ENCODE results near the gene GGT6. TPM values are rescaled to one million over a fixed set of nuclear protein-coding genes. Genes with fewer than 3 reads are reported as not detected.

Gene GGT6
- total RNA-seq, 1 donor from 2014 or later, result 6.6 TPM

- FAIRE-seq, result no peak
- Histone ChIP-seq H3K4me3 (ENCODE audit: low read depth, low read length) (no peak overlapping the region), H3K27me3 (ENCODE audit: control insufficient read depth, insufficient read depth, low read length) (peaks cover 3% of the 10 kb centered on the region), H3K36me3 (ENCODE audit: control insufficient read depth, insufficient read depth, low read length) (no peaks in the 10 kb centered on the region)
- no peak for DNase-seq (ENCODE audit: low read depth)
- TF ChIP-seq, protein P1, sequence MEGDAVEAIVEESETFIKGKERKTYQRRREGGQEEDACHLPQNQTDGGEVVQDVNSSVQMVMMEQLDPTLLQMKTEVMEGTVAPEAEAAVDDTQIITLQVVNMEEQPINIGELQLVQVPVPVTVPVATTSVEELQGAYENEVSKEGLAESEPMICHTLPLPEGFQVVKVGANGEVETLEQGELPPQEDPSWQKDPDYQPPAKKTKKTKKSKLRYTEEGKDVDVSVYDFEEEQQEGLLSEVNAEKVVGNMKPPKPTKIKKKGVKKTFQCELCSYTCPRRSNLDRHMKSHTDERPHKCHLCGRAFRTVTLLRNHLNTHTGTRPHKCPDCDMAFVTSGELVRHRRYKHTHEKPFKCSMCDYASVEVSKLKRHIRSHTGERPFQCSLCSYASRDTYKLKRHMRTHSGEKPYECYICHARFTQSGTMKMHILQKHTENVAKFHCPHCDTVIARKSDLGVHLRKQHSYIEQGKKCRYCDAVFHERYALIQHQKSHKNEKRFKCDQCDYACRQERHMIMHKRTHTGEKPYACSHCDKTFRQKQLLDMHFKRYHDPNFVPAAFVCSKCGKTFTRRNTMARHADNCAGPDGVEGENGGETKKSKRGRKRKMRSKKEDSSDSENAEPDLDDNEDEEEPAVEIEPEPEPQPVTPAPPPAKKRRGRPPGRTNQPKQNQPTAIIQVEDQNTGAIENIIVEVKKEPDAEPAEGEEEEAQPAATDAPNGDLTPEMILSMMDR (IDR thresholded peaks at IDR 0.05; ENCODE audit: insufficient read depth, low read length, severe bottlenecking), result no peak
Observed at GRCh38 chr17:4512156-4513112, 47.9 kb downstream of the GGT6 start.

- Histone ChIP-seq H3K4me3 (ENCODE audit: low read depth, low read length) (no peak overlapping the region), H3K27me3 (ENCODE audit: control insufficient read depth, insufficient read depth, low read length) (peaks cover 3% of the 10 kb centered on the region), H3K36me3 (ENCODE audit: control insufficient read depth, insufficient read depth, low read length) (no peaks in the 10 kb centered on the region)
- TF ChIP-seq, protein P1 (IDR thresholded peaks at IDR 0.05; ENCODE audit: insufficient read depth, low read length, severe bottlenecking), result no peak
- DNase-seq (ENCODE audit: low read depth), result no peak
- no peak for FAIRE-seq
Observed at GRCh38 chr17:4511199-4511932, 49.0 kb downstream of the GGT6 start.

DNA sequence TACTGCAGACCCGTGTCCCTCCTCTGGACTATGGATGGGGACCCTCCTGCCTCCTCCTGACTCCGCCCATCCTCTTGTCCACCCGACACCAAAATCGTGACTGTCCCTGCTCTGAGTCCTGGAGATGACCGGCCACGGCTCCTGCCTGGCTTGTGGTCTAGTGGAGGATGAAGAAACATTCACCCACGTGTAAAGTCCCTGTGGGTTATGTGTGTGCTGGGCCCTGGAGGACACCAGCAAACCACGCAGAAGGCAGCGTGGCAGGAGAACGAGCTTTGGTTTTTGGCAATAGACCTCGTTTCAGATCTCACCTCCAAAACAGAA lies 49.8 kb downstream of the GGT6 start:
- DNase-seq (ENCODE audit: low read depth), result no peak
- FAIRE-seq, result no peak
- no peaks in the 10 kb centered on the region for H3K36me3 ChIP-seq (ENCODE audit: control insufficient read depth, insufficient read depth, low read length)
- H3K27me3 ChIP-seq (ENCODE audit: control insufficient read depth, insufficient read depth, low read length), result peaks cover 3% of the 10 kb centered on the region
- no peak overlapping the region for H3K4me3 ChIP-seq (ENCODE audit: low read depth, low read length)
- TF ChIP-seq, protein P1 (IDR thresholded peaks at IDR 0.05; ENCODE audit: insufficient read depth, low read length, severe bottlenecking), result no peak

- H3K4me3 ChIP-seq (ENCODE audit: low read depth, low read length), result no peak overlapping the region
- DNase-seq (ENCODE audit: low read depth) (no peak), FAIRE-seq (no peak)
- peaks cover 3% of the 10 kb centered on the region for H3K27me3 ChIP-seq (ENCODE audit: control insufficient read depth, insufficient read depth, low read length)
- H3K36me3 ChIP-seq (ENCODE audit: control insufficient read depth, insufficient read depth, low read length), result no peaks in the 10 kb centered on the region
- TF ChIP-seq, protein P1 (IDR thresholded peaks at IDR 0.05; ENCODE audit: insufficient read depth, low read length, severe bottlenecking), result no peak
Observed at GRCh38 chr17:4509923-4510617, 50.3 kb downstream of the GGT6 start.

DNA sequence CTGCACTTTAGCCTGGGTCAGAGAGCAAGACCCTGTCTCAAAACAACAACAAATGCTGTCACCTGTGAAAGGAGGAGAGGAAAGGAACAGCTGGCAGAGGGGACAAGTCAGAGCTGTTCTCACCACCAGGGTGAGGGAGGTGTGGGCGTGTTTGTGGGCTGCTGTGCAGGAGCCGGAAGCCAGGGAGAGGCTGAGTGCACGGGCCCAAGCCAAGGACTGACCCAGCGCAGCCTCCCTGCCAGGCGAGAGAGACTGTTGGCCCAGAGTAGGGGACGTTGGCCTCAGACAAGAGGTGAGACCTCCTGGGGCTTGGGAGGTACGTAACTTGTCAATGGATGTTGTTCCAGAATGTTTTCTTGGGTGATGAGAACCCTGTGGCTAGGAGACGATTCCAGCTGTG lies 51.0 kb downstream of the GGT6 start:
- TF ChIP-seq, protein P1 (IDR thresholded peaks at IDR 0.05; ENCODE audit: insufficient read depth, low read length, severe bottlenecking), result no peak
- FAIRE-seq, result no peak

More for the DNA sequence above, 51.0 kb downstream of the GGT6 start:
- DNase-seq (ENCODE audit: low read depth), result no peak
- Histone ChIP-seq H3K36me3 (ENCODE audit: control insufficient read depth, insufficient read depth, low read length) (no peaks in the 10 kb centered on the region), H3K4me3 (ENCODE audit: low read depth, low read length) (no peak overlapping the region), H3K27me3 (ENCODE audit: control insufficient read depth, insufficient read depth, low read length) (peaks cover 3% of the 10 kb centered on the region)
